Left lung (tissue), 10 donors: ENCODE results near the gene KIF5C. TPM values are rescaled to one million over a fixed set of nuclear protein-coding genes. Genes with fewer than 3 reads are reported as not detected.

Source experiments
- ATAC-seq: fragments of 200-7000 bp; cut with Tn5 transposase; one replicate; pipeline ENCODE4 v1.9.1; 2020; ENCODE audit warnings: moderate library complexity
- DNase-seq, 4 donors: peaks; one replicate each; pipeline ENCODE4 v3.0.0-alpha.2; 2013 to 2020
- H3K27ac ChIP-seq, 2 donors: fragments of 200-600 bp; sonication (generic) in 1 of 2; one replicate each; pipeline versions ENCODE4 v1.5.0 to v1.8.0; 2020 to 2021
- H3K27me3 ChIP-seq, 2 donors: fragments of 200-600 bp; sonication (generic) in 1 of 2; one replicate each; pipeline versions ENCODE4 v1.5.0 to v1.8.0; 2020 to 2021
- H3K36me3 ChIP-seq, 2 donors: fragments of 200-600 bp; sonication (generic) in 1 of 2; one replicate each; pipeline versions ENCODE4 v1.5.0 to v1.8.0; 2020 to 2021
- H3K4me1 ChIP-seq, 2 donors: fragments of 200-600 bp; one replicate each; pipeline ENCODE4 v1.8.0; 2021
- H3K4me3 ChIP-seq, 2 donors: fragments of 200-600 bp; sonication (generic) in 1 of 2; one replicate each; pipeline versions ENCODE4 v1.5.0 to v1.8.0; 2020 to 2021; ENCODE audit warnings: mild to moderate bottlenecking in 1 of 2
- H3K9me3 ChIP-seq, 2 donors: fragments of 200-600 bp; sonication (generic) in 1 of 2; one replicate each; pipeline versions ENCODE4 v1.5.0 to v1.8.0; 2020 to 2021
- intact Hi-C, 2 donors: fragments of 100-400 bp; cut with DNase I; formaldehyde crosslinking; loops; one replicate each; pipeline versions ENCODE4 v1.11.2 to v1.14.2; 2022
- polyA plus RNA-seq, 6 donors: library from polyadenylated mRNA; unstranded; fragments of 120-200 nt; gene quantifications; one replicate each; pipeline ENCODE4 v1.2.1, GENCODE V29; 2013; ENCODE audit not compliant: insufficient read length in 6 of 6
- total RNA-seq, 2 donors: library from RNA; stranded (reverse); fragmentation: NEBNext Ultra II Directional; extraction: Animal tissue kit (Norgen Biotek cat#: 25700); gene quantifications; one replicate each; pipeline ENCODE4 v1.2.1, GENCODE V29; 2021
- TF ChIP-seq, protein P1 (sequence below), 2 donors: fragments of 200-600 bp; sonication (generic) in 1 of 2; IDR thresholded peaks; one replicate each; pipeline versions ENCODE4 v1.5.0 to v1.8.0; 2021; ENCODE audit warnings: antibody characterized with exemption in 2 of 2
- donor health status: DM: no; HTN: yes; CAD: no.
- donor health status: DM: no; HTN: no; CAD: no.

KIF5C gene
- total and polyA plus RNA-seq, 8 donors, result 0.92 to 27.4 (median 20.3) TPM

- Histone ChIP-seq H3K4me3 (no peak overlapping the region), H3K4me1 (no peaks in the 10 kb centered on the region), H3K27me3 (peaks cover 0 to 9% of the 10 kb centered on the region in 2 donors), H3K27ac (no peak overlapping the region), H3K9me3 (no peaks in the 10 kb centered on the region), H3K36me3 (no peaks in the 10 kb centered on the region)
- ATAC-seq (no peak), DNase-seq (no peak)
- intact Hi-C loops, result no loop called here
- TF ChIP-seq, protein P1, sequence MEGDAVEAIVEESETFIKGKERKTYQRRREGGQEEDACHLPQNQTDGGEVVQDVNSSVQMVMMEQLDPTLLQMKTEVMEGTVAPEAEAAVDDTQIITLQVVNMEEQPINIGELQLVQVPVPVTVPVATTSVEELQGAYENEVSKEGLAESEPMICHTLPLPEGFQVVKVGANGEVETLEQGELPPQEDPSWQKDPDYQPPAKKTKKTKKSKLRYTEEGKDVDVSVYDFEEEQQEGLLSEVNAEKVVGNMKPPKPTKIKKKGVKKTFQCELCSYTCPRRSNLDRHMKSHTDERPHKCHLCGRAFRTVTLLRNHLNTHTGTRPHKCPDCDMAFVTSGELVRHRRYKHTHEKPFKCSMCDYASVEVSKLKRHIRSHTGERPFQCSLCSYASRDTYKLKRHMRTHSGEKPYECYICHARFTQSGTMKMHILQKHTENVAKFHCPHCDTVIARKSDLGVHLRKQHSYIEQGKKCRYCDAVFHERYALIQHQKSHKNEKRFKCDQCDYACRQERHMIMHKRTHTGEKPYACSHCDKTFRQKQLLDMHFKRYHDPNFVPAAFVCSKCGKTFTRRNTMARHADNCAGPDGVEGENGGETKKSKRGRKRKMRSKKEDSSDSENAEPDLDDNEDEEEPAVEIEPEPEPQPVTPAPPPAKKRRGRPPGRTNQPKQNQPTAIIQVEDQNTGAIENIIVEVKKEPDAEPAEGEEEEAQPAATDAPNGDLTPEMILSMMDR (IDR thresholded peaks at IDR 0.05), result no peak
These were observed 60.8 kb downstream of the KIF5C start for GRCh38 chr2:148935791-148936190.

GRCh38 chr2:148936857-148937450, 61.9 kb downstream of the KIF5C start:
- Histone ChIP-seq H3K4me1 (no peaks in the 10 kb centered on the region), H3K36me3 (no peaks in the 10 kb centered on the region), H3K27me3 (peaks cover 0 to 8% of the 10 kb centered on the region in 2 donors), H3K27ac (no peak overlapping the region), H3K4me3 (no peak overlapping the region), H3K9me3 (no peaks in the 10 kb centered on the region)
- intact Hi-C loops, result no loop called here
- DNase-seq (no peak), ATAC-seq (no peak)
- TF ChIP-seq, protein P1 (IDR thresholded peaks at IDR 0.05), result no peak

DNA sequence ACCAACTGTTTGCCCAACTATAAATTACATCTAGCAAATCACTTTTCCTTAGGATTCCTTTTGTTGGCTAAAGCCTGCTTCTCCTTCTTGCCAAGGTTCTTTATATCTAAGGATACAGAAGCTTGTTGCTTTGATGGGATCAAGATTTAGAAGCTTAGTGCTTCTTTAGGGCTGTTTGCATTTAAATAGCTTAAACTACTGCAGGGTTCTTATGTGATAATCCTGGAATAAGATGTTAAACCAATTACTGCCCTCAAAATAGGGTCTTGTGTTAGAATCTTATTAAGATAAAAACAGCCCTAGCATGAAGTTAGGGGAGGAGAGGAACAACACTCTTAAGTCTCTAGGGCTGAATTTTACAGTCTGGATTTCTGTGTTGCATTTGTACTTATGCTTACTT, 64.2 kb downstream of the KIF5C start:
- no peaks in the 10 kb centered on the region for H3K9me3 ChIP-seq
- H3K4me3 ChIP-seq, result no peak overlapping the region
- intact Hi-C loops, result no loop called here
- H3K27ac ChIP-seq, result no peak overlapping the region
- H3K4me1 ChIP-seq, result no peaks in the 10 kb centered on the region
- no peak for DNase-seq
- H3K36me3 ChIP-seq, result no peaks in the 10 kb centered on the region
- no peak for ATAC-seq
- TF ChIP-seq, protein P1 (IDR thresholded peaks at IDR 0.05), result no peak
- no peaks in the 10 kb centered on the region for H3K27me3 ChIP-seq

DNA sequence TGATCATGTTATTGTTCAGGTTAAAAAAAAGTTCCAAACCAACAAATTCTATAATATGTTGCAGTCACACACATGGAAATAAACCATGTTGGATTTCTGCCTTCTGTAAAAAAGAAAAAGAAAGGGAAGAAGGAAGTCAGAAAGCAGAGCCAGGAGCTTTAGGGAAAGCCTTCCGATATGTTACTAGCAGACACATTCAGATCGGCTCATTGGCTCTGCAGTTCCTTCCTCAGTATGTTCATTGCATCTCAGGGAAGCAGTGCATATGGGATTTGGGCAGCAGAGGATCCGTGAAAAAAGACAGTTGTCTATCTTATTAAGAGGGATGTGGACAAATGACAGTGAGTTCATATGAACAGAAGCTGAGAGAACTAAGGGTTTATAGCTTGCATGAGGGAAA, 68.1 kb downstream of the KIF5C start:
- Histone ChIP-seq H3K36me3 (no peaks in the 10 kb centered on the region), H3K9me3 (no peaks in the 10 kb centered on the region), H3K27me3 (no peaks in the 10 kb centered on the region), H3K4me3 (no peak overlapping the region), H3K27ac (no peak overlapping the region), H3K4me1 (no peaks in the 10 kb centered on the region)
- ATAC-seq (no peak), DNase-seq (no peak)
- intact Hi-C loops, result no loop called here
- TF ChIP-seq, protein P1 (IDR thresholded peaks at IDR 0.05), result no peak

GRCh38 chr2:148944536-148944935, 69.5 kb downstream of the KIF5C start:
- Histone ChIP-seq H3K36me3 (no peaks in the 10 kb centered on the region), H3K4me3 (no peak overlapping the region), H3K27me3 (no peaks in the 10 kb centered on the region), H3K27ac (no peak overlapping the region), H3K9me3 (no peaks in the 10 kb centered on the region), H3K4me1 (no peaks in the 10 kb centered on the region)
- ATAC-seq (no peak), DNase-seq (no peak)
- TF ChIP-seq, protein P1 (IDR thresholded peaks at IDR 0.05), result no peak
- intact Hi-C loops, result no loop called here
